ENCODE data around the gene ACAT2. TPM values are rescaled to one million over a fixed set of nuclear protein-coding genes. Genes with fewer than 3 reads are reported as not detected.

The ACAT2 gene
- total RNA-seq, 1 experiment from 2014 or later, result 156 TPM

- WGBS (ENCODE audit: extremely low coverage, insufficient read length, low lambda C conversion rate), result no CpG with 5 or more reads among the region's 5 CpGs
- H3K4me1 Mint-ChIP-seq, result peaks cover 2 to 5% of the 10 kb centered on the region in 2 experiments; a peak in 2 of 4 replicates
- no peaks in the 10 kb centered on the region for H3K36me3 Mint-ChIP-seq (ENCODE audit: insufficient read depth in 1 of 3, low read depth in 3 of 3)
Observed at GRCh38 chr6:159716247-159717096, 45.4 kb upstream of the ACAT2 start.

More at GRCh38 chr6:159716247-159717096, 45.4 kb upstream of the ACAT2 start:
- Histone ChIP-seq H3K56ac (ENCODE audit: insufficient read length, low read depth, low read length) (no peak overlapping the region), H3K23me2 (ENCODE audit: insufficient read length, low read depth, low read length, poor library complexity, severe bottlenecking) (no peaks in the 10 kb centered on the region), H2BK15ac (ENCODE audit: low read depth, low read length) (no peak overlapping the region), H3K27me3 (ENCODE audit: insufficient read depth, low read length) (no peaks in the 10 kb centered on the region), H3T11ph (ENCODE audit: low read length) (no peak overlapping the region), H3K27ac (ENCODE audit: insufficient read length, low read depth, low read length) (no peak overlapping the region), H3K4me1 (ENCODE audit: insufficient read depth, low read length) (no peaks in the 10 kb centered on the region), H2BK120ac (ENCODE audit: low read depth, low read length, poor library complexity, severe bottlenecking) (no peak overlapping the region), H2BK12ac (ENCODE audit: insufficient read length, low read depth, low read length) (no peak overlapping the region), H3K4me2 (ENCODE audit: insufficient read depth, insufficient read length, low read length) (no peak overlapping the region), H3K14ac (ENCODE audit: insufficient read depth, low read length) (no peak overlapping the region), H2AFZ (ENCODE audit: low read length) (no peak overlapping the region), H3K23ac (ENCODE audit: insufficient read length, low read depth, low read length) (no peak overlapping the region), H3K4ac (ENCODE audit: low read depth, low read length) (no peak overlapping the region), H3K9ac (ENCODE audit: extremely low read depth, insufficient read length, low read length) (no peak overlapping the region), H2AK5ac (ENCODE audit: insufficient read length, low read length) (no peak overlapping the region), H2BK20ac (ENCODE audit: low read depth, low read length, poor library complexity, severe bottlenecking) (no peak overlapping the region), H4K91ac (ENCODE audit: insufficient read length, low read depth, low read length) (no peak overlapping the region), H3K18ac (ENCODE audit: insufficient read length, low read depth, low read length) (no peak overlapping the region), H2BK5ac (ENCODE audit: insufficient read length, low read length) (no peak overlapping the region), H4K20me1 (ENCODE audit: control insufficient read depth, insufficient read depth, insufficient read length) (no peaks in the 10 kb centered on the region), H3K9me3 (ENCODE audit: control insufficient read depth, low read depth, low read length) (no peaks in the 10 kb centered on the region), H3K79me1 (ENCODE audit: insufficient read depth, low read depth, low read length, poor library complexity, severe bottlenecking) (no peaks in the 10 kb centered on the region), H4K5ac (ENCODE audit: insufficient read length, low read depth, low read length) (no peak overlapping the region), H4K8ac (replicated peaks; ENCODE audit: insufficient read length, low read depth, low read length) (no peak overlapping the region), H3K79me2 (ENCODE audit: insufficient read depth, low read length) (no peaks in the 10 kb centered on the region)
- no peak overlapping the region for H3K27ac Mint-ChIP-seq
- DNase-seq, result no peak
- H3K4me3 Mint-ChIP-seq, result no peak overlapping the region
- no peaks in the 10 kb centered on the region for H3K9me3 Mint-ChIP-seq
- no peak for TF ChIP-seq CTCF (conservative IDR thresholded peaks at IDR 0.05)
- no peaks in the 10 kb centered on the region for H3K27me3 Mint-ChIP-seq (ENCODE audit: low read depth)

Data from H9 (cell line).